Inflammatory macrophage treated with lipopolysaccharide for 1 hour (primary cell): ENCODE results near the gene SRD5A3.

Experiments
- DNase-seq, 2 donors: peaks; one replicate each; pipeline ENCODE4 v3.0.0-alpha.2; 2020 to 2022

SRD5A3 gene

DNA sequence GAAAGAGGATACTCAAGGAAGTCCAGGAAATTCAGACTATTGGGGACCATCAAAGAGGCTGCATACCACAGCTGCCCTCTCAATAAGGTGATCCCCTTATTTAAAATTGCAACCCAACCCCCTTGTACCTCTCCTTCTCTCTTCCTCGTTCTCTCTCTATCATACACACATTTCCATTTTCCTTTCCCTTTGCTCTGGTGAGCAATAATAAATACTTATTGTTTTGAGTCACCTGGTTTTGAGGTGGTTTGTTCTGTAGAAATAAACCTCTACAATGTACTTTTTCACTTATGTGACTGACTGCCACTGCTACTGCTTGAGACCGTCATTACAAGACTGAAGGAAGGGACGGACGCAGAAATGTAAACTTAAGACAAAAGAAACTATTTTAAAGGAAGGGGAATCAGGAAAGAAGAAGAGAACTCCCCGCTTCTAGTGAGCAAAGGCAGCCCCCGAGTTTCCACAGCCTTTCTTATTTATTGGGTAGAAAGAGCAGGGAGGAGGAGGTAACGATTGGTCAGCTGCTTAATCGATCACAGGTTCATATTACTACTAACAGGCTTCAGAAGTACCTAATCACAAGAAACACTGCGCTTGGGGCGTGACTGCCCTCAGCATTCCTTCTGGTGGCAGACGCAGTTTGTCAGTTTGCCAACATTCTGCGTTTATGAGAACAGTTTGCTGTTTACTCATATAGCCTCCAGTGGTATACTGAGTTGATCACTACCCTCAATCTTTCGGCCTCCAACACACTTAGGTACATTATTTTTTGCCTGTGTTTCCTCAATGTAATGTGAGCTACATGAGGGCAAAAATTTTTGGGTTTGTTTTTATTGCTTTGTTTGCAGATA is 32.8 kb downstream of the SRD5A3 start:
- DNase-seq = no peak

DNA sequence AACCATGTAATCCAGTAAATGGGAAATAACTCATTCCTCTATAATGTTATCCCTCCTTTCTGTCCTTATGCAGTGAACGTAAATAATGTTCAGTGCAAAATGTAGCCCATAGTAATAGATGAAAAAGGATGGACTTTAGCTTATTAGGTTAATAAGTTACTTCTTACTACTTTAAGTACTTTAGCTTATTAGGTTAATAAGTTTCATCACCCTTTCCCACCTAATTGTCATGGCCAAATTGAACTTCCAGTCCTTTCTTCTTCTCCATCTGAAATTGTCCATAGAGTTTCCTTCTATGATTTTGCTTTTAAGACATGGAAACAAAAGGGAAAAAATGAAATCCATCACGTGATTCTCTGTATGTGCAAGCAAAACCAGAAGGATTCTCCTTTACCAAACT is 34.5 kb downstream of the SRD5A3 start:
- DNase-seq = no peak

DNA sequence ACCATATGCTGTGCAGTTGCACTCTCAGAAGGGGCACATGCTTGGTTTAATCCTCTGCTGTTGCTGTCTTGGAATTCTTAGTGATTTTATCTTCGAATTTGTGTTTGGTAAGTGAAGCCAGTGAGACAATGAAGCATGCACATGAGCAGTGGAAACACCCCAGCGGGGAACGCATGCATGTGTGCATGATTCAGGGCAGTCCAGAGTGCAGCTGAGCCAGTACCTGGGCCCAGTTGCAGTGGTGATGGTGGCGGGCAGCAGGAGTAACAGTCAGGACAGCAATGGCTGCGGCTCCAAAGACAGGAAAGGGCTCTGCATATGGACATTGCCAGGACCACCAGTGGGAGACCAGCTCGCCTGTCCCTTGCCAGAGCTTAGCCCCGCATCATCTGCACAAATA is 35.5 kb downstream of the SRD5A3 start:
- no peak for DNase-seq

- DNase-seq = peak in 1 of 2 donors; percentile 24
Observed at GRCh38 chr4:55382488-55383003, 36.5 kb downstream of the SRD5A3 start.

GRCh38 chr4:55385201-55385649 is 39.2 kb downstream of the SRD5A3 start:
- no peak for DNase-seq

GRCh38 chr4:55386073-55386472 is 40.0 kb downstream of the SRD5A3 start:
- DNase-seq = peak in 1 of 2 donors; percentile 15

DNA sequence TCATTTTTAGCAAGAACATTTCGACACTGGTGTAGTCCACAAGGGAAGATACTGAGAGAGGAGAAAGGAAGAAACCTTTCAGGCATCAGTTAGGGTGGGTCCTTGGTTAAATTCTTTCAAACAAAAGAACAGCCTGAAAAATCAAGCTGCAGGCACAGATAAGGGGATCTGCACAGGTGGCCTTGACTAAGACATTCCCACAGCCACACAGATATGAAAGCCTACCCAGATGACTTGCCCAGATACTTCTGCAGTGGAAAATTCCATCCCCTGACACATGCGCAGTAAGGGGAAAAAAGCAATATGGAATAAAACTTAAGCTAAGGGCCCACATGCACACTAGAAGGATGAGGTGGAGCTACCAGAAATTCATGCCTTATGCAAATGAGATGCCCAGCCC is 40.8 kb downstream of the SRD5A3 start:
- DNase-seq = no peak

- DNase-seq = no peak
Observed at GRCh38 chr4:55393461-55394320, 47.6 kb downstream of the SRD5A3 start.

DNA sequence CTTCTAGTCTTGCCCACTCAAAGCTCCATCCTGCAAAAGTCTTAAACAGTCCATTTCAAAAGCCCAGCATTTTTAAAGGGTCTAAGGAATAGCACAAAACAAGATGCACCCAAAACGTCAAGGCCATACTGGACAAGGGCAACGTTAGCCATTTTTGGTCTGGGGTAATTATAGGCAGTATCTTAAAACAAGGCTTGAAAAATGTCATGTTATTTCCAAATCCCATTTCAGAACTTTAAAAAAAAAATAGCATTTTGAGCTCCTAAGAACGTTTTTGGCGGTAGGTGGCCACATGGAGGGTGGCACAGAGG is 49.1 kb downstream of the SRD5A3 start:
- DNase-seq = no peak

GRCh38 chr4:55395529-55396307 is 49.7 kb downstream of the SRD5A3 start, which contains the start of gene TMEM165:
TMEM165 (plus strand) TSS chr4:55395957; CDS start chr4:55396190, 233 bp downstream.
- DNase-seq = peak; percentile 90 to 92

DNA sequence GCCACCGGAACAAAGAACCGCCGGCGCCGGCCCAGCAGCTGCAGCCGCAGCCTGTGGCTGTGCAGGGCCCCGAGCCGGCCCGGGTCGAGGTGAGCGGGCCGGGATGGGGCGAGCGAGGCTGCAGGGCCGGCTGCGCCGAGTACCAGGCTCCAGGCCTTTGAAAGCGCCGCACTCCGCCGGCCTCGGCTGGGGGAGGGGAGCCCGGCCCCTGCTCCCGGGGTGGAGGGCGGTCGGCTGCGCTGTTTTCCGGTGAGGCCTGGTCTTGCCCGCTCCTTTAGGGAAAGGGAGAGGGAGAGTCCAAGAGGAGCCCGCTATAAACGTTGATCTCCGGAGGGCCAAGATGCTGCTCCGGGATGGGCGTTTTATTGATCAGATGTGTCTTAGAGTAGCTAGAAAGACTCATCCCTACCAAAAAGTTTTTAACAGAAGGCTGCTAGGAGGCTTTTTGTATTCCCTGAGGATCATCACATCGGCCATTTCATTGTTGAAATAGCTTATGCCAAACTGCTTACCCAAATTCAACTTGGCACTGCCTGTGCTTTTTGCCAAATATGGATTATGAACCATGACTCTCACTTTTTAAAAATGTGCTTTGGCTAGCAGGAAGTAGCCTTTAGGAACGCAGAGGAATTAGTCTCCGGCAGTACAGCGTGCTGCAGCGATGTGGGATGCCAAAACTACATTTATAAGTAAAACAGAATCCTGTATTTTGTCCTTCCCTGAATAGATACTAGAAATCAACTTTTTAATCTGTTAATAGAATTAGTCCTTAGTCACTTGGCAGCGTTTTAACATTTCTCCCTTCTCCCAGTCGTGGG is 50.5 kb downstream of the SRD5A3 start:
- peak; percentile 10 to 43 for DNase-seq

DNA sequence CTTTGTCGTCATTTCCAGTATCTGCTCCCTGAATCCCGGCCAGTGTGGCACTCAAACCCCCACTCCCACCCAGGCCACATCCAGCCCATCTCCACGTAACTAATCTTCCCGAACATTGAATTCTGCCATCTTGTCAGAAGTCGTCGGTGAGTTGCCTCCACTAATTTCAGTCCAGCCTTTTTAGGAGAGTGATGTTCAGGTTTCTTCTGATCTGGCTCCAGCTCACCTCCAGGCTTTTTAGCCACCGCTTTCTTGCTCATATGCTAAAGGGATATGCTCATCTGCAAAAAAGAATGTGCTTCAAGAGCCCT is 51.0 kb downstream of the SRD5A3 start:
- DNase-seq = no peak

DNA sequence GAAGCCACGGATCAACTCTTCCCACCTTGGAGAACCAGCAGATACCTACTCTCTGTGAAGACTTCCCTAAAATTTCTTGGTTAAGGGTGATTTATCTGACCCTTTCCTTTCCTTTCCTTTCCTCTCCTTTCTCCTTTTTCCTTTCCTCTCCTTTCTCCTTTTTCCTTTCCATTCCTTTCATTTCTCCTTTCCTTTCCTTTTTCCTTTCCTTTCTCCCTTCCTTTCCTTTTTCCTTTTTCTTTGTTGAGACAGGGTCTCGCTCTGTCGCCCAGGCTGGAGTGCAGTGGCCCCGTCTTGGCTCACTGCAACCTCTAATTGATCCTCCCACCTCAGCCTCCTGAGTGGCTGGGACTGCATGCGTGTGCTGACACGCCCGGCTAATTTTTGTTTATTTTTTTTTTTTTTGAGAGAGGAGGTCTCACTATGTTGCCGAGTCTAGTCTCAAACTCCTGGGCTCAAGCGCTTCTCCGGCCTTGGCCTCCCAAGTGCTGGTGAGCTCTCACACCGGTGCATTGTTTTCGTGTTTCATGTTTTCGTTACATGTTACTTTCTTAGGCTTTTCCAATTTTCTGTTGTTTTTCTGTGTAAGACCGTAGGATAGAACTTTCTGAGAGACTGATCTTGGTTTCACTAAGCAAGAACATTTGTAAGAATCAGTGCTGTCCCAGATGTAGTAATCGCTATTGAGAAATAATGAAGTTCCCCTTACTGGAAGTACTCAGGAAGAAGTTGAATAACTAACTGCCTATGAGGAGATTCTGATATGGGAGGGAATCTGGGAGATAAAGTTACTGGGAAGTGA is 51.7 kb downstream of the SRD5A3 start:
- peak; percentile 94 to 97 for DNase-seq

GRCh38 chr4:55398461-55398860 is 52.4 kb downstream of the SRD5A3 start:
- DNase-seq = peak; percentile 23 to 30

- no peak for DNase-seq
Observed at GRCh38 chr4:55398966-55399365, 52.9 kb downstream of the SRD5A3 start.

GRCh38 chr4:55399581-55399980 is 53.5 kb downstream of the SRD5A3 start:
- no peak for DNase-seq

GRCh38 chr4:55405073-55405472 is 59.0 kb downstream of the SRD5A3 start:
- DNase-seq = no peak

GRCh38 chr4:55406545-55406944 is 60.5 kb downstream of the SRD5A3 start:
- no peak for DNase-seq

DNA sequence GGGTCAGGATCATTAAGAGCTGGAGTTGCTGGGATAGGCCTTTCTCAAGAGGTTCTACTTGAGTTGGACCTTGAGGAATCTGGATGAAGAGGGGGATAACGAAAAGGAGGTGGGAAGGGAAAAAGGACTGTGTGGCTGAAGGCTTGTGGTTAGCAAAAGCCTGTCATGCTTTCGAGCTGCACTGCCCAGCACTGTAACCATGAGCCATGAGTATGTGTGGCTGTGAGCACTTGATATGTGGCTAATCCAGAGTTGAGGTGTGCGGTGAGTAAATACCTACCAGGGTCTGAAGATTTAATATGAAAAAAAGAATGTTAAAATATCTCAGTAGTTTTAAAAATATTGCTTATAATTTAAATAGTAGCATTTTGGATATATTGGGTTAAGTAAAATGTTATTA is 61.1 kb downstream of the SRD5A3 start:
- DNase-seq = no peak

DNA sequence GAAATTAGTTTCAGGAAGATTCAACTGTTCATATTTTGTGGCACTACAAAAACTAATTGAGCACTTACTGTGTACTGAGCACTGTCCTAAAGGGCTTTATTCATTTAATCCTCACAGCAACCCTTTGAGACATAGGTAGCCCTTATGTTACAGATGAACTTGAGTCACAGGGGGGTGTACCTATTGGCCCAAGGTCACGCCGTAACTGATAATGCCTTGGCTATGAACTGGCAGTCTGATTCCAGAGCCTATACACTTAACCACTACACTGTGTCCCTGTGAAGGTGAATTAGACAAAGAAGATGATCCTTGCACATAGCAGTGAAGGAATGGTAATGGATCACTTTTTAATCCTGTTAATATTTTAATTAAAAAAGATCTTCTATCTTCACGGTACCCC is 61.7 kb downstream of the SRD5A3 start:
- no peak for DNase-seq

DNA sequence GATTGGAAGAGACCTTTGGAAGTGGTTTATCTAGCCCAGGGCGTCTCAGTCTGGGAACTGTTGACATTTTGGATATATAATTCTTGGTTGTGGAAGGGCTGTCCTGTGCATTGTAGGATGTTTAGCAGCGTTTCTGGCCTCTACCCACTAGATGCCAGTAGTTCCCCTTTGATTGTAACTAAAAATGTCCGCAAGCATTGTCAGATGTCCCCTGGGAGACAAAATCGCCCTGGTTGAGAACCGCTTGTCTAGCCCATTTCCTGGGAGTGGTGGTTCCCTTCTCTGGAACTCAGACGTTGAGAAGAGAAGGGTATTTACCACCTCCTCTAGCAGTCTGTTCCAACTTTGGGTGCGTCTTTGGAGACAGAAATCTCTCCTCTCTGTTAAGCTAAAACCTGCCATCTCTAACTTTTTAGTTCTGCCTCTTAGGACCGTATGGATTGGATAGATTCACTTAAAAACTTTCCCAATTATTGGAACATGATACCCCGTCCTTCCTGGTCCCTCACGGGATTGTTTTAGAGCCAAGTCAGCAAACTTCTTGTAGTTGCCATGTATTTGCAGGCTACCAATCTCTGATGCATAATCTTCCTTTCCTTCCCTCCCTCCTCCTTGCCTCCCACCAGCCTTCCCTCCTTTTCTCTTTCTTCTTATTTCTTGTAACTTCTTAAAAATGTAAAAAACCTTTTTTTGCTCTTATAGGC is 63.6 kb downstream of the SRD5A3 start:
- DNase-seq = peak in 1 of 2 donors; percentile 26
